Stimulated activated CD8-positive, alpha-beta memory T cell treated with anti-CD3 and anti-CD28 coated beads, Interleukin-12 subunit alpha, Interleukin-12 subunit beta, amount 100 ng/mL, for 1 hour (primary cell): ENCODE results near the gene HSPA4L.

Experiments used
- DNase-seq: peaks from one replicate; pipeline ENCODE4 v3.0.0-alpha.2; 2020; ENCODE audit warnings: low read depth

The HSPA4L gene

GRCh38 chr4:127783955-127784770, 2.0 kb downstream of the HSPA4L start:
- DNase-seq, result no peak

DNA sequence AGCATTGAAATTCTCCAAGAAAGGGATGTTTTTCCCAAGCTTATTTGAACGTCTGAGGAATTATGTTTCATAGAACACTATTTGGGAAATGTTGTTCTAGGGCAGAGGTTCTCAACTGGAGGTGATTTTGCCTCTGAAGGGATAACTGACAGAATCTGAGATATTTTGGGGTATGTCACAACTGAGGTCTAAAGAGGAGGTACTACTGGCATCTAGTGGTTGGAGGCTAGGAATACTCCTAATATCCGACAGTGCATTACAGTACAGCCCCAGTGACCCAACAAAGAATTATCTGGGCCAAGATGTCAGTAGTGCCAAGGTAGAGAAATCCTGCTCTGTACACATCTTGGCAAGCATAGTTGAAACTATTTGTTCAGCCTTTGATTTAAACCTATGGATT, 6.4 kb downstream of the HSPA4L start:
- DNase-seq, result no peak

- no peak for DNase-seq
Observed at GRCh38 chr4:127791391-127791790, 9.3 kb downstream of the HSPA4L start.

DNA sequence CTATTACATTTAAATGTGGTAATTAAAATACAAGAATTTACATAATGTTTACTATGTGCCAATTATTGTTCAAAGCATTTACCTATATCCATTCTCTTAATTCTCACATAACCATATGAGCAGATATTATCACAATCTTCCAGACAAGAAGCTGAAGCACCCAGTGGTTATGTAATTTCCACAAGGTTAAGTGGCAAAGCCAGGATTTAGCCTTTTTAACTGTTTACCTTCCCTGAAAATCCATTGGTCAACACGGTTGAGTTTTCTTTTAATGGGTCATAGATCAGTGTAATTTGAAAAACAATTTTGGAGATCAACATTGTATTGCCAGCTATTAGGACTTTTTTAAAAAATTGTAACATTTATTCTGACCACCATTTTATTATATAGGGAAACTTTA, 11.4 kb downstream of the HSPA4L start:
- DNase-seq, result no peak

GRCh38 chr4:127799711-127800110, 17.6 kb downstream of the HSPA4L start:
- DNase-seq, result no peak

- no peak for DNase-seq
Observed at GRCh38 chr4:127809173-127809800, 27.2 kb downstream of the HSPA4L start.

DNA sequence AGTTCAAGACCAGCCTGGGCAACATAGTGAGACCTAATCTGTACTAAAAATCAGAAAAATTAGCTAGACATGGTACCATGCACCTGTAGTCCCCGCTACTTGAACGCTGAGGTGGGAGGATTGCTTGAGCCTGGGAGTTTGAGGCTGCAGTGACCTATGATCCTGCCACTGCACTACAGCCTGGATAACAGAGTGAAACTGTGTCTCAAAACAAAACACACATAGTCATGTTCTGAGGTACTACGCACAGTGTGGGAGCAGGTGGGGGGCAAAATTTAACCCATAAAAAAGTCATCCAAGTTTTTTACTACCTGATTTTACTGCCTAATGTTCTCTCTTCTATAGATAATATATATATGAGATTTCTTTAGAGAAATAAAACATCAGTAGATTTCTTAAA, 28.4 kb downstream of the HSPA4L start:
- DNase-seq, result no peak

DNA sequence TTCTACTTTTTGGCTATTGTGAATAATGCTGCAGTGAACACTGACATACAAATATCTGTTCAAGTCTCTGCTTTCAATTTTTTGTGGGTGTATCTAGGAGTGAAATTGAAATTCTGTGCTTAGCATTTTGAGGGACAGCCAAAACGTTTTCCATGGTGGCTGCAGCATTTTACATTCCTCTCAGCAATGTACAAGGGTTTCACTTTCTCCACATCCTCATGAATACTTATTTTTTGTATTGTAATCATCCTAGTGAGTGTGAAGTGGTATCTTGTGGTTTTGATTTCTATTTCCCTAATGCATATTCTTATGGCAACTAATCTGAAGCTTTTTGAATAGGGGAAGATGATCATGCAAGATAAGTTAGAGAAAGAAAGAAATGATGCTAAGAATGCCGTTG, 40.3 kb downstream of the HSPA4L start:
- no peak for DNase-seq

DNA sequence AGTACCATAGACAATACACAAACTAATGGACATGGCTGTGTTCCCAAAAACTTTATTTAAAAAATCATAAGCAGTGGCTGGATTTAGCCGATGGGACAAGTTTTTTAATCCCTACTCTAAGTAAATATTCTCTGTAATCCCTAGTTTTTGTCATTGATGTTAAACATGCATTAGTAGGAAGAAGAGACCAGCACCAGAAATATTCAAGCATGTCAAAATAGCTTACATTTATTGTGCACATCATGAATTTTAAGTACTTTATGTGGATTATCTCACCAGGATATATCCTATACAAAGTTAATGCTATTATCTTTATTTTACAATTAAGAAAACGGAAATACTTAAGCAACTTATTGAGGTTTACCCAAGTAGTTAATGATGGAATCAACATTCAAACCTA, 46.0 kb downstream of the HSPA4L start:
- no peak for DNase-seq

GRCh38 chr4:127829014-127829413, 46.9 kb downstream of the HSPA4L start:
- no peak for DNase-seq

- no peak for DNase-seq
Observed at GRCh38 chr4:127832585-127832984, 50.5 kb downstream of the HSPA4L start.

GRCh38 chr4:127843704-127844600, 61.8 kb downstream of the HSPA4L start:
- DNase-seq, result no peak

DNA sequence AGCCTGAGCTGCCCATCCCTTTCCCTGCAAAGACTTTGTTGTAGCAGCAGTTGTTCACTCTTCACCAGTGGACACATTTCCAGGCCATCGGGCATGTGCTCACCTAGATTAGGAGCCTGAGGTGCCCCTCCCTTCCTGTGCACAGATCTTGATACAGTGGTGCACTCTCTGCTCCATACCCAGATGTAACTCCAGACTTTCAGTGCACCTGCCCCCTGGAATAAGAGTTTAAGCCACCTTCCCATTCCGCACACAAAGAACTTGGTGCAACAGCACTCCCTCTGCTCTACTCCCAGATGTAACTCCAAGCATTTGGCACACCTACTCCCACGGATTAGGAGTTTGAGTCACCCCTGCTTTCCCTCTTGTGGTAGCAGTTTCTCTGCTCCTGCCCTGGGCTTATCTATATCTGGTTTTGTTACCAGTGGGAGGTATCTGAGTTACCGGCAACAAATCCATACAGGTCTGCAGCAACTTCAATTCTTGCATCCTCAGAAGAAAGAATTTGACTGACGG, 62.5 kb downstream of the HSPA4L start:
- no peak for DNase-seq

- no peak for DNase-seq
Observed at GRCh38 chr4:127846061-127846460, 63.9 kb downstream of the HSPA4L start.

GRCh38 chr4:127846765-127847164, 64.6 kb downstream of the HSPA4L start:
- DNase-seq, result no peak

DNA sequence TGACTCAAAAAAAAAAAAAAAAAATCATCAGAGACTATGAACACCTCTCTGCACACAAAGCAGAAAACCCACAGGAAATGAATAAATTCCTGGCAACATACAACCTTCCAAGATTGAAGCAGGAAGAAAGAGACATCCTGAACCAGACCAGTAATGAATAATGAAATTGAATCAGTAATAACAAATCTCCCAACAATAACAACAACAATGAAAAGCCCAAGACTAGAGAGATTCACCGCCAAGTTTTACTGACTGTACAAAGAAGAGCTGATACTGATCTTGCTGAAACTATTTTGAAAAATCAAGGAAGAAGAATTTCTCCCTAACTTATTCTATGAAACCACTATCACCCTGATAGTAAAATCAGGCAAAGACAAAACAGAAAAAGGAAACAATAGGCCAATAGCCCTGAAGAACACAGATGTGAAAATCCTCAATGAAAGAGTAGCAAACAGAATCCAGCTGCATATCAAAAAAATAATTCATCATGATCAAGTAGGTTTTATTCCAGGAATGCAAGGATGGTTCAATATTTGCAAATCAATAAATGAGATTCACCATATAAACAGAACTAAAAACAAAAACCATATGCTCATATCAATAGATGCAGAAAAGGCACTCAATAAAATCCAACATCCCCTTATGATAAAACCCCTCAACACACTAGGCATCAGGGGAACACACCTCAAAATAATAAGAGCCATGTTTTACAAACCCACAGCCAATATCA, 67.5 kb downstream of the HSPA4L start:
- DNase-seq, result no peak

- no peak for DNase-seq
Observed at GRCh38 chr4:127852661-127853060, 70.5 kb downstream of the HSPA4L start.

GRCh38 chr4:127856196-127856812, 74.2 kb downstream of the HSPA4L start:
- no peak for DNase-seq

DNA sequence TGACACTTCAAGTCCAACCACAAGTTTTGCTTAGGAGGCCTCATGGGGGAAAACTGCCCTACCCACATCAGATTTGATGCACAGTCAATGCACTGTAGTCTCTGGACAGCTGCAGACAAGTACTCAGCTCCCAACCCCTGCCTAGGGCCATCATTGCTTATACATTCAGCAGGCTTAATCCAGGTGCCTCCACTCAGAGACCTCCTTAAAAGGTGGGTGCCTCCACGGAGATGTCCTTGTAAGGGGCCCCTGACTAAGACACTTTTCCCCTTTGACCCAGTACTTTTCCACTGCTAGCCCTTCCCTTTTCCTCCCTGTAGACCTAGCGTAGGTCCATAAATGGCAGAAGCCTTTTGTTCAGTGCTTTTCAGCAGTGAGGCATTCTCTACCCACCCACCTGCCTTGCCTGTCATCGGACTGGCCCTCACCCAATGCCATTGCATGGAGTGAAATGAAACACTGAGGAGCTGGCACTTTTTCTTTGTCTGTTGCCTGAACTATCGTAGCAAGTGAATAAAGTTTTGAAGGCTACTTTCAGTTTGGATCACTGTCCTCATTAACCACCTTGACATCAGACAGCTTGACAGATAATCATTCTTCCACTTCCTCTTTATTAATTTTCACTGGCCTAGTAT, 74.8 kb downstream of the HSPA4L start:
- no peak for DNase-seq

- no peak for DNase-seq
Observed at GRCh38 chr4:127857641-127858040, 75.5 kb downstream of the HSPA4L start.

GRCh38 chr4:127868196-127868595, 86.1 kb downstream of the HSPA4L start:
- DNase-seq, result no peak
